NCI-H1092 (cell line): ENCODE measurements around the gene POLE3.
"Not testable (repeated sequence)": the region's sequence is repeated elsewhere in the genome, so short reads cannot be mapped to it uniquely, and the experiment has no call there.

Experiments
- DNase-seq: peaks from one replicate; lab custom pipeline; 2025; lab: John Stamatoyannopoulos, UW

Gene POLE3

DNA sequence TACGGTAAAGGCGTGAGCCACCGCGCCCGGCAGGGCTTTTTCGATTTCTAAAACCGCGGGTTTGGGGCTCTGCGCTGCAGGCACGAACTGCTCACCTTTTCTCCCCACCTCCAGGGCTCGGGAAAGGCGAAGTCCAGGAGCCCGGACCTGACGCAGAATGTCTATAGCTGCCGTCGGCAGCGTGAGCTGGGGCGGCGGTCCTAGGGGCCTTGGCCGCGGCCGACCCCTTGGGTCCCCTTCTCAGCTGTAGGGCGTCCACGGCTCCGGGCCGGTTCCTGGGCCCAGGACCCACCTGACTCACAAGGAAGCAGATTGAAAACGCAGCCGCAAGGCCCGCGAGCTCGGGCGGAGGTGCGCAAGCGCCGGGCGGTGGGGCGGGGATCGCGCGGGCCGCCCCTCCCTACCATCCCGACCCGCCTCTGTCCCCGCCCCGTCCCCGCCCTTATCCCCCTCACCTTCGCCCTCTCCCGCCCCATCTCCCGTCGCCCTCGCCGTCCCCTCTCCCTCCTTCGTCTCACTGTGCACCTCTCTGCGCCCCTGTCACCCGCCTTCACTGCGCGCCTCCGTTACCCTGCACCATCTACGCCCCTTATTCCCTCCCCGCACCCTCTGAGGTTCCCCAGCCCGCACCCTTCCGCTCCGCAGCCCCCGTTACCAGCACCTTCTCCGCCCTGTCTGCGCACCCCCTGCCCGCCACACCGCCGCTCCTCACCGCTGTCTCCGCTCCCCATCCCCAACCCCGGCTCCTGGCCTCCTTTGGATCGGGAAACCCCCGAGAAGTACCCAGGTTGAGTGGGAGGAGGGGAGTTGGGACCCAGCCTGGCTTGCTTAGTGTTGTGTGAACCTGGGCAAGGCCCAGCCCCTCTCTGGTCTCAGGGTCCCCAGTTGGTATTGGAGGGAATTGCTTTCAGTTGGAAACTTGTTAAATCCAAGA lies 33.6 kb downstream of the POLE3 start, which contains the start of gene HDHD3:
HDHD3 (minus strand) TSS at position 353 of the 934 bp plus-strand sequence. CDS start 2,632 bp downstream, outside the sequence.
- DNase-seq = peak; percentile 75

- no peak for DNase-seq
These were observed 35.1 kb downstream of the POLE3 start for GRCh38 chr9:113375057-113376023.

GRCh38 chr9:113373676-113374392 lies 36.6 kb downstream of the POLE3 start:
- no peak for DNase-seq

DNA sequence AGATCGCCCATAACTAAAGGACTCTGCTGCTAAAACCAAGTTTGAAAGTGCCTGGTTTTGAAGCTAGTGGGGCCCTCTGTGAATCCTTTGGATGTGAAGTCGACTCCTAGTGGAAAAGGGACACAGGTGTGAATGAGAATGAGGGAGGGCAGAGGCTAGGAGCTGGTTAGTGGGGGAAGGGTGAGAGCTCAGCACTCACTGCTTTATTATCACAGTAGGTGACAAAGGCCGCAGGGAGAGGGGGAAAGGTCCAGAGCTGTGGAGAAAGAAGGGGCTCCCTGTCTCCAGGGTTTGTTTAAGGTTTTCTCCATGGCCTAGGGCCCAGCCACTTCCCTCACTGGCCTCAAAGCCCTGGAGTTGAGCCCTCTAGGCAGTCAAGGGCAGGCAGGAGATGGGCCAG lies 37.2 kb downstream of the POLE3 start:
- DNase-seq = no peak

GRCh38 chr9:113372059-113372458 lies 38.4 kb downstream of the POLE3 start:
- DNase-seq = no peak

- no peak for DNase-seq
These were observed 39.6 kb downstream of the POLE3 start for GRCh38 chr9:113370806-113371325.

GRCh38 chr9:113369855-113370140 lies 40.7 kb downstream of the POLE3 start:
- no peak for DNase-seq

- no peak for DNase-seq
These were observed 41.3 kb downstream of the POLE3 start for GRCh38 chr9:113368982-113369854.

DNA sequence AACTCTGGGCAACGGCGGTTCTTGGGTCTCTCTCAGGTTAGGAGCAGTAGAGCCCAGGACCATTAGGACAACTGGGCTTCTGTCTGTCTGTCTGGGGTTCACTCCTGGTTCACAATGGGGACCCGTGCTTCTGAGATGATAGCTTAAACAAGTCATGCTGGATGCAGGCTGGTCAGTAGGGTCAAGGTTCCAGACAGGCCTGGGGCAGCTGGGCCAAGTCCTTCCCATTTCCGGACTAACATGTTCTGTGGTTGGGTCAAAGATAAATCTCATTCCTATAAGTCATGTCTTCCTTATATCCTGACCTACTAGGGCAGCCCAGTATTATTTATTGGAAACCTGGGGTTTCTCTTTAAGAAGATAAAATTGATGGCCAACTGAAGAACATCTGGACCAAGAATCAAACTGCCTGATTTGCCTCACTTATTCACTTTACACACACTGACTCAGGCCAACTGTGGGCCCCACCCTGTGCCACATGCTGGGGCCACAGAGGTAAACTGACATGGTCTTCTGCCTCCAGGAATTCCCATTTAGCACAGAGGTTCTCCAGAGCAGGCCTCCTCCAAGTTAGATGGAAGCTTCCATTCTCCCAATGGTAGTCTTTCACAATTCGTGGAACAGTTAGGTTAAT lies 42.0 kb downstream of the POLE3 start:
- no peak for DNase-seq

DNA sequence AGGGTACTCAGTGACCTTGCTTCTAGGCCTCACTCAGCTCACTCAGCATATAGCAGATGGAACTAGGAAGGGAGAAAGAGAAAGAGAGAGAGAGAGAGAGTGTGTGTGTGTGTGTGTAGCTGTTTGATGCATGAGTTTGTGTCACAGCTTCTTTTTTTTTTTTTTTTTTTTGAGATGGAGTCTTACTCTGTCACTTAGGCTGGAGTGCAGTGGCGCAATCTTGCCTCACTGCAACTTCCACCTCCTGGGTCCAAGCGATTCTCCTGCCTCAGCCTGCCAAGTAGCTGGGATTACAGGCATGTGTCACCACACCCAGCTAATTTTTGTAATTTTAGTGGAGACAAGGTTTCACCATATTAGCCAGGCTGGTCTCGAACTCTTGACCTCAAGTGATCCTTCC lies 44.8 kb downstream of the POLE3 start:
- DNase-seq = not testable (repeated sequence)

- no peak for DNase-seq
These were observed 45.5 kb downstream of the POLE3 start for GRCh38 chr9:113364951-113365350.

- DNase-seq = no peak
These were observed 47.1 kb downstream of the POLE3 start for GRCh38 chr9:113363336-113363735.

- DNase-seq = no peak
These were observed 49.0 kb downstream of the POLE3 start for GRCh38 chr9:113361304-113362018.

DNA sequence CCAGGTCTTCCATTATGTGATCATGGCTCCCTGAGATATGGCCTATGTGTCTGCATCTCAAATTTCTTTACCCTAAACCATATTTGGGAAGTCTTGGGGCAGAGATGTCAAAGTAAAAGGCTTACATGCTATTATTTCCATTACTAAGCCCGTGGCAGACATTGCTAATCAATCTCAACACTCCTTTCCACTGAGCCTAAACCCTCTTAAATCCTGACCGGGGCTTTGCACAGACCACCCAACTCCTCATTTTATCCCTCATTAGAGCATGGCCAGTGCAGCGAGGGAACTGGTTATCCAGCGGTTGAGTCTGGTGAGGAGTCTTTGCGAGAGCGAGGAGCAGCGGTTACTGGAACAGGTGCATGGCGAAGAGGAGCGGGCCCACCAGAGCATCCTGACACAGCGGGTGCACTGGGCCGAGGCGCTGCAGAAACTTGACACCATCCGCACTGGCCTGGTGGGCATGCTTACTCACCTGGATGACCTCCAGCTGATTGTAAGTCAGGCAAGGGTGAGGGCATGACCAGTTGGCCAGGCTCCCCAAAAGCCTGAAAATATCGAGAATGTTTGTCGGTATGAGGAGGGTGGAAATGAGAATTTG lies 50.1 kb downstream of the POLE3 start:
- DNase-seq = no peak

- DNase-seq = no peak
These were observed 51.1 kb downstream of the POLE3 start for GRCh38 chr9:113359385-113359784.
